ENCODE results near the gene MTA1.

DNA sequence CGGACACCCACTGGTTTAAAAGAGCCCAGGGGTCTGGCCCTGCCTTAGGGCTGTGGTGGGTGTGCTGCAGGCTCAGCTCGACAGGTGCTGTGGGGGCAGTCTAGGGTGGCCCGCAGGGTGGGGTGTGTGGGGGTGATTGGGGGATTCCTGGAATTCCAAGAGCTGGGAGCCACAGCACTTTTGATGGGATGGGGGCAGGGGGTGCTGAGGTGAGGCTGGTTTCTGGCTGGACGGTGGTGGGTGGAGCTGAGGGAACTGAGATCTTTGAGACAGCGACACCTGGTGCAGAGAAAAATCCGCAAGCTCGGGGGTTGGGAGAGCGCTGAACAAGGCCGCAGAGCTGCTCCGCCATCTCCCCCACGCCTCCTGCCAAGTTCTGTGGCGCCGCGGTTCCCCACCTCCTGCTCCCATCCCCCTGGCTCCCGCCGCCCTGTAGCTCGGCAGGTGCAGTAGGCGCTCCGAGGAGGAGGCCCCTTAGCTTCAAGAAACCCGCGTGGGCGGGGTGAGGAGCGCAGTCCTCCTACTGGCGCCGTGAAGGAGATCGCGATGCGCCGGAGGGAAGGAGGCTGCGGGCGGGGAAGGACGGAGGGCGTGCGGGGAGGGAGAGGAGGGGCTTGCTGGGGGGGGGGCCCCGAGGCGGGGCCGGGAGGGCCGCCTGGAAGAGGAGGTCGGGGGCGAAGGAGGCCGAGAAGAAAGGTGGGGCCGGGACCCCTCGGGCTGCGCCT is 70.1 kb downstream of the MTA1 start:
- TF ChIP-seq, protein P1, sequence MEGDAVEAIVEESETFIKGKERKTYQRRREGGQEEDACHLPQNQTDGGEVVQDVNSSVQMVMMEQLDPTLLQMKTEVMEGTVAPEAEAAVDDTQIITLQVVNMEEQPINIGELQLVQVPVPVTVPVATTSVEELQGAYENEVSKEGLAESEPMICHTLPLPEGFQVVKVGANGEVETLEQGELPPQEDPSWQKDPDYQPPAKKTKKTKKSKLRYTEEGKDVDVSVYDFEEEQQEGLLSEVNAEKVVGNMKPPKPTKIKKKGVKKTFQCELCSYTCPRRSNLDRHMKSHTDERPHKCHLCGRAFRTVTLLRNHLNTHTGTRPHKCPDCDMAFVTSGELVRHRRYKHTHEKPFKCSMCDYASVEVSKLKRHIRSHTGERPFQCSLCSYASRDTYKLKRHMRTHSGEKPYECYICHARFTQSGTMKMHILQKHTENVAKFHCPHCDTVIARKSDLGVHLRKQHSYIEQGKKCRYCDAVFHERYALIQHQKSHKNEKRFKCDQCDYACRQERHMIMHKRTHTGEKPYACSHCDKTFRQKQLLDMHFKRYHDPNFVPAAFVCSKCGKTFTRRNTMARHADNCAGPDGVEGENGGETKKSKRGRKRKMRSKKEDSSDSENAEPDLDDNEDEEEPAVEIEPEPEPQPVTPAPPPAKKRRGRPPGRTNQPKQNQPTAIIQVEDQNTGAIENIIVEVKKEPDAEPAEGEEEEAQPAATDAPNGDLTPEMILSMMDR (IDR thresholded peaks at IDR 0.05; ENCODE audit: control extremely low read depth in 1 of 3, insufficient read depth in 1 of 3, low read depth in 1 of 3, low read length in 3 of 3) = peak in 2 of 3 experiments; percentile 70 to 81; a peak in 3 of 4 replicates
- no peak for TF ChIP-seq EGR1 (IDR thresholded peaks at IDR 0.05; ENCODE audit: borderline replicate concordance, low read depth, low read length)
- TF ChIP-seq NRF1 (IDR thresholded peaks at IDR 0.05; ENCODE audit: low read depth, low read length) = no peak
- no peak for TF ChIP-seq HDAC2 (IDR thresholded peaks at IDR 0.05; ENCODE audit: borderline replicate concordance in 1 of 2, low read depth in 2 of 2, low read length in 2 of 2)
- TF ChIP-seq POLR2A (IDR thresholded peaks at IDR 0.05; ENCODE audit: control extremely low read depth in 1 of 2, low read depth in 2 of 2, low read length in 2 of 2) = no peak
- no peak for TF ChIP-seq ZNF274 (IDR thresholded peaks at IDR 0.05; ENCODE audit: borderline replicate concordance, extremely low read depth, low read length)
- TF ChIP-seq, protein P2, sequence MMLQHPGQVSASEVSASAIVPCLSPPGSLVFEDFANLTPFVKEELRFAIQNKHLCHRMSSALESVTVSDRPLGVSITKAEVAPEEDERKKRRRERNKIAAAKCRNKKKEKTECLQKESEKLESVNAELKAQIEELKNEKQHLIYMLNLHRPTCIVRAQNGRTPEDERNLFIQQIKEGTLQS (IDR thresholded peaks at IDR 0.05; ENCODE audit: insufficient read depth, low read depth, low read length) = no peak
- no peak for TF ChIP-seq JUN (IDR thresholded peaks at IDR 0.05; ENCODE audit: low read depth, low read length)
- no peak for TF ChIP-seq BRCA1 (IDR thresholded peaks at IDR 0.05; ENCODE audit: low read depth, low read length)
- no peak for TF ChIP-seq CBX8 (IDR thresholded peaks at IDR 0.05; ENCODE audit: borderline replicate concordance, low read depth, low read length)
- TF ChIP-seq EP300 (IDR thresholded peaks at IDR 0.05; ENCODE audit: borderline replicate concordance in 1 of 2, low read depth in 2 of 2, low read length in 2 of 2) = no peak

Data from H1 (cell line).